OCI-LY3 (cell line): Measurements from ENCODE around the gene BCKDK.

Source experiments
- H2AFZ ChIP-seq: fragments of 200-600, 300-600 bp; shearing (Covaris generic); 2 replicates; pipeline ENCODE4 v1.6.0; 2014; ENCODE audit warnings: antibody characterized with exemption, low read depth, low read length
- H3K27ac ChIP-seq: fragments of 200-600, 300-600 bp; sonication (generic); 2 replicates; pipeline ENCODE4 v1.5.1; 2014; ENCODE audit warnings: mild to moderate bottlenecking, low read length, moderate library complexity, mixed read lengths
- H3K27me3 ChIP-seq: fragments of 200-600, 300-600 bp; sonication (generic); 2 replicates; pipeline ENCODE4 v1.6.1; 2014; ENCODE audit warnings: low read depth, low read length, mixed read lengths
- H3K36me3 ChIP-seq: fragments of 200-600, 300-600 bp; sonication (generic); replicated peaks from 2 replicates; pipeline ENCODE3; 2014; ENCODE audit warnings: low read depth, low read length, mixed read lengths
- H3K4me1 ChIP-seq: fragments of 300-600, 200-600 bp; sonication (generic); 2 replicates; pipeline ENCODE4 v1.6.1; 2014; ENCODE audit warnings: low read length, mixed read lengths
- H3K4me2 ChIP-seq: fragments of 200-600, 300-600 bp; sonication (generic); 2 replicates; pipeline ENCODE4 v1.6.1; 2014; ENCODE audit warnings: low read length, mixed read lengths
- H3K4me3 ChIP-seq: fragments of 300-600, 200-600 bp; sonication (generic); 2 replicates; pipeline ENCODE4 v1.5.1; 2014; ENCODE audit warnings: antibody characterized with exemption, mild to moderate bottlenecking, low read length, moderate library complexity
- H3K79me2 ChIP-seq: fragments of 300-600, 200-600 bp; shearing (Covaris generic); 2 replicates; pipeline ENCODE4 v1.6.1; 2014; ENCODE audit warnings: mild to moderate bottlenecking, low read length, mixed read lengths
- H3K9ac ChIP-seq: fragments of 300-600, 200-600 bp; shearing (Covaris generic); 2 replicates; pipeline ENCODE4 v1.6.0; 2014; ENCODE audit warnings: mild to moderate bottlenecking, low read length, moderate library complexity
- H3K9me3 ChIP-seq: fragments of 200-600, 300-600 bp; shearing (Covaris generic); 2 replicates; pipeline ENCODE4 v1.6.1; 2014; ENCODE audit warnings: low read length, mixed read lengths; ENCODE audit not compliant: insufficient read depth
- H4K20me1 ChIP-seq: fragments of 200-600, 300-600 bp; sonication (generic); 2 replicates; pipeline ENCODE4 v1.6.1; 2016; ENCODE audit warnings: low read length, mixed read lengths; ENCODE audit not compliant: insufficient read depth
- CTCF ChIP-seq: fragments of 200-600, 300-600 bp; sonication (generic); IDR thresholded peaks from 2 replicates; pipeline ENCODE4 v1.5.1; 2014; ENCODE audit warnings: antibody characterized with exemption, low read length, low read depth
- EZH2phosphoT487 ChIP-seq: fragments of 200-600 bp; shearing (Covaris generic); IDR thresholded peaks from 2 replicates; pipeline ENCODE4 v1.6.1; 2018; ENCODE audit warnings: antibody characterized with exemption, mixed run types, low read depth

The BCKDK gene

DNA sequence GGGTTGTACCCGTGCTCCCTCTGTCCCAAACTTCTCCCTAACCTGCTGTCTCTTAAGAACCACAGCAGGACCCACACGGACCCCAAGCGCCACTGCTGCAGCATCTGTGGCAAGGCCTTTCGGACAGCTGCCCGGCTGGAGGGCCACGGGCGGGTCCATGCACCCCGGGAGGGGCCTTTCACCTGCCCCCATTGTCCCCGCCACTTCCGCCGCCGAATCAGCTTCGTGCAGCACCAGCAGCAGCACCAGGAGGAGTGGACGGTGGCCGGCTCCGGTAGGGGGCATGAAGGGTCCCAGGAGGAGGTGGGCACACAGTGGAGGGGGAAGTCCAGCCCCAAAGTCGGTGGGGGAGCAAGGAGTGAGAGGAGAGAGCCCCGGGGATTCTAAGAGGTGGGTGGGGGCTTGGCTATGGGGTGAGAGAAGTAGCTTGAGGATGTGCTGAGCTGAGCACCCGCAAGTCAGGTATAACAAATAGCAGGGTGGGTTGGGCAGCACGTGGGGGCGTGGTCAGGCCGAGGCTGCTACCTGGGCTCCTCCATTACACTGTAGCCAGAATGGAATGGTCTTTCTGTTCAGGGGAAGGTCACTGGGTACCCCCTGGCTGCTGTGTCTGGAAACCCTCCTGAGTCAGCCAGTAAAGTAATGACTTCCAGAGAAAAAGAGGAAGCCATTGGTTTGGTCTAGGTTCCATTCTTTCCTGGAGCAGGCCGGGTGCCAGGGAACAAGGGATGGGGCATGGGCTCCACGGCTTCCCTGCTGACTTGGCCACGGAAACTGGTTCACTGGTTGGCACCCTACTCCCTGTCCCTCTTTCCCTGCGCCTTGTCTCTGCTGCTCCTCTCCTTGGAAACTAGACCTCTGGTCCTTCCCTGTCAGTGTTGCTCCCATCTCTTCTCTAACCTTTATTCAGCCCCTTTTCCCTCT, 26.5 kb upstream of the BCKDK start:
- no peaks in the 10 kb centered on the region for H3K9me3 ChIP-seq
- H3K9ac ChIP-seq, result no peak overlapping the region
- no peaks in the 10 kb centered on the region for H3K4me1 ChIP-seq
- H3K36me3 ChIP-seq, result peaks cover 37% of the 10 kb centered on the region
- no peaks in the 10 kb centered on the region for H3K27me3 ChIP-seq
- H3K4me2 ChIP-seq, result no peak overlapping the region
- TF ChIP-seq CTCF (no peak), EZH2phosphoT487 (no peak)
- no peak overlapping the region for H3K4me3 ChIP-seq
- peaks cover 6% of the 10 kb centered on the region; the same call in 1 of the 2 replicates for H3K79me2 ChIP-seq
- peaks cover 3% of the 10 kb centered on the region; the same call in 1 of the 2 replicates for H4K20me1 ChIP-seq
- H3K27ac ChIP-seq, result no peak overlapping the region
- no peak overlapping the region for H2AFZ ChIP-seq

- Histone ChIP-seq H2AFZ (no peak overlapping the region), H3K9me3 (no peaks in the 10 kb centered on the region), H3K9ac (no peak overlapping the region), H3K79me2 (no peaks in the 10 kb centered on the region; the same call in 1 of the 2 replicates), H3K4me2 (no peak overlapping the region), H3K36me3 (peaks cover 34% of the 10 kb centered on the region), H3K4me1 (no peaks in the 10 kb centered on the region), H3K27ac (no peak overlapping the region), H3K4me3 (no peak overlapping the region), H4K20me1 (peaks cover 3% of the 10 kb centered on the region; the same call in 1 of the 2 replicates), H3K27me3 (no peaks in the 10 kb centered on the region)
- TF ChIP-seq EZH2phosphoT487 (no peak), CTCF (no peak)
Measured at GRCh38 chr16:31082368-31083045, 25.7 kb upstream of the BCKDK start.

GRCh38 chr16:31083081-31083480, 25.1 kb upstream of the BCKDK start:
- Histone ChIP-seq H3K27me3 (no peaks in the 10 kb centered on the region), H3K9ac (no peak overlapping the region), H3K27ac (no peak overlapping the region), H3K4me1 (no peaks in the 10 kb centered on the region), H2AFZ (no peak overlapping the region), H4K20me1 (peaks cover 3% of the 10 kb centered on the region; the same call in 1 of the 2 replicates), H3K9me3 (no peaks in the 10 kb centered on the region), H3K4me3 (no peak overlapping the region), H3K36me3 (peaks cover 28% of the 10 kb centered on the region), H3K79me2 (no peaks in the 10 kb centered on the region; the same call in 1 of the 2 replicates), H3K4me2 (no peak overlapping the region)
- TF ChIP-seq EZH2phosphoT487, result no peak
- no peak for TF ChIP-seq CTCF

DNA sequence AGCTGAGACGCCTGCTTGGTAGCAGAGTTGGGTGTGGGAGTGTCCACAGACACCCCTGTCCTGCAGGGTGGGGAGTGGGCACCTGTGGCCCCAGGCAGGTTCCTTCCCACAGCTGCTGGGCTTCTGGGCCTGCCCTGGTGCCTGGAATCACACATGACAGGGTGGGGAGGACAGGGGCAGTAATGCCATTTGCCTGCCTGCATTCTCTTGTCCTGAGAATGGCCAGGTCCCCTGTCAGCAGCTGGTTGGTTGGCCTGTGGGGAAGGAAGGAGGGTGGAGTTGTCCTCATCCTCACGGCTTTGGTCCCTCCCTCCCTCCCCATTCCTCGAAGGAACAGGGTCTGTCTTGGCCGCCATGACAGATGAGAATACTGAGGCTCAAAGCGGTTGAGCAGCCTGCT, 24.6 kb upstream of the BCKDK start:
- Histone ChIP-seq H3K4me1 (no peaks in the 10 kb centered on the region), H3K9ac (no peak overlapping the region), H3K27ac (no peak overlapping the region), H4K20me1 (peaks cover 3% of the 10 kb centered on the region; the same call in 1 of the 2 replicates), H3K79me2 (no peaks in the 10 kb centered on the region; the same call in 1 of the 2 replicates), H3K36me3 (peaks cover 24% of the 10 kb centered on the region), H3K27me3 (no peaks in the 10 kb centered on the region), H2AFZ (no peak overlapping the region), H3K4me3 (no peak overlapping the region), H3K4me2 (no peak overlapping the region), H3K9me3 (no peaks in the 10 kb centered on the region)
- TF ChIP-seq CTCF (no peak), EZH2phosphoT487 (no peak)
